Progenitor cell of endocrine pancreas (in vitro differentiated cells): ENCODE data around the gene NEK11. TPM values are rescaled to one million over a fixed set of nuclear protein-coding genes. Genes with fewer than 3 reads are reported as not detected.

Experiments used
- DNase-seq: peaks from one replicate; pipeline ENCODE4 v3.0.0; 2021; ENCODE audit warnings: low spot score; ENCODE audit not compliant: unreplicated experiment
- H3K27ac Mint-ChIP-seq: 2 replicates; pipeline ENCODE4 v1.8.0; 2021; ENCODE audit warnings: mild to moderate bottlenecking, moderate library complexity, mixed read lengths
- H3K27me3 Mint-ChIP-seq: 2 replicates; pipeline ENCODE4 v1.8.0; 2021; ENCODE audit warnings: mixed read lengths
- H3K36me3 Mint-ChIP-seq: 2 replicates; pipeline ENCODE4 v1.8.0; 2022; ENCODE audit warnings: mixed read lengths; ENCODE audit not compliant: insufficient read depth
- H3K4me1 Mint-ChIP-seq: 2 replicates; pipeline ENCODE4 v1.8.0; 2021; ENCODE audit warnings: low read depth, mixed read lengths
- H3K4me3 Mint-ChIP-seq: 2 replicates; pipeline ENCODE4 v1.8.0; 2021; ENCODE audit warnings: low read depth, mild to moderate bottlenecking, moderate library complexity, mixed read lengths
- H3K9me3 Mint-ChIP-seq: 2 replicates; pipeline ENCODE4 v1.8.0; 2021; ENCODE audit warnings: low read depth, mixed read lengths
- CTCF ChIP-seq: fragments of 200-600 bp; sonication (generic); IDR thresholded peaks from one replicate; pipeline ENCODE4 v1.5.0; 2021; ENCODE audit warnings: antibody characterized with exemption, mild to moderate bottlenecking; ENCODE audit not compliant: unreplicated experiment
- total RNA-seq: library from RNA; stranded (reverse); gene quantifications from 2 replicates; pipeline ENCODE4 v1.2.1, GENCODE V29; 2021

The NEK11 gene
- total RNA-seq, 1 donor from 2014 or later: 18.7 TPM

GRCh38 chr3:131228522-131228921 is 201.8 kb downstream of the NEK11 start:
- Mint-ChIP-seq H3K4me3 (no peak overlapping the region), H3K4me1 (no peaks in the 10 kb centered on the region), H3K36me3 (no peaks in the 10 kb centered on the region), H3K27ac (no peak overlapping the region), H3K27me3 (no peaks in the 10 kb centered on the region), H3K9me3 (no peaks in the 10 kb centered on the region)
- DNase-seq: no peak
- TF ChIP-seq CTCF: no peak

DNA sequence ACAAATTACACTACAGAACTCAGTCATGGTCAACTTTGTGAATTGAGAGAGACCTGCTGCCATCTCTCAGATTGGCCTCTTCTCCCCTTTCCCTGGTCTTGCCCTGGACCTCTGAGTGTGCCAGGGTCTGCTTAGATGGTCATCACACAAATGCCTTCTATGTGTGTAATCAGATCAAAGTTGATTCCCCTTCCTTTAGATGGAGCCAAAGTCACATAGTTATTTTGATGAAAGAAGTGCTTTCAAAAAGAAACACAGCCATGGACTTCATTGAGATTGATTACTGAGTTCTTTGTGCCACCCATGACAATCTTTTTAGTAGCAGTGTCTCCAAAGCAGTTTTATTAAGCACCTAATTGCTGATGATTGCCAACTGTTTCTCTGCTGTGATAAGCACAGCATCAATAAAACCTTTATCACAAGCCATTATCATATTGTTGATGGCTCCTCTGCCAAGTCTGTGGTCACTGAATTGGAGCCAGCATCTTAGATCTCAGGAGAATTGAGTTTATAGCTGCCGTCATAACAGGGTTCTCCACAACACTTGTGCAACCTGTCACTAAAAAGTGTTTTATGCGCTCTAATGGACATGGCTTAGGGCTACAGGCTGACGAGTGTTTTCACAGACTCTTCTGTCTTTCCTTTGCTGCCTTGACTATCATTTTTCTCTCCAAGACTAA is 205.2 kb downstream of the NEK11 start:
- TF ChIP-seq CTCF: no peak
- no peaks in the 10 kb centered on the region for H3K27me3 Mint-ChIP-seq
- no peak for DNase-seq
- H3K4me1 Mint-ChIP-seq: peaks cover 10% of the 10 kb centered on the region
- H3K4me3 Mint-ChIP-seq: no peak overlapping the region
- no peak overlapping the region for H3K27ac Mint-ChIP-seq
- no peaks in the 10 kb centered on the region for H3K9me3 Mint-ChIP-seq
- H3K36me3 Mint-ChIP-seq: no peaks in the 10 kb centered on the region

GRCh38 chr3:131232711-131233267 is 206.1 kb downstream of the NEK11 start:
- no peaks in the 10 kb centered on the region for H3K36me3 Mint-ChIP-seq
- H3K4me3 Mint-ChIP-seq: no peak overlapping the region
- no peaks in the 10 kb centered on the region for H3K27me3 Mint-ChIP-seq
- H3K9me3 Mint-ChIP-seq: no peaks in the 10 kb centered on the region
- no peak overlapping the region for H3K27ac Mint-ChIP-seq
- H3K4me1 Mint-ChIP-seq: peaks cover 10% of the 10 kb centered on the region
- no peak for DNase-seq
- TF ChIP-seq CTCF: no peak

- TF ChIP-seq CTCF: no peak
- Mint-ChIP-seq H3K4me3 (no peak overlapping the region), H3K36me3 (no peaks in the 10 kb centered on the region)
Observed at GRCh38 chr3:131233900-131234668, 207.4 kb downstream of the NEK11 start.

GRCh38 chr3:131236421-131236820 is 209.7 kb downstream of the NEK11 start:
- H3K4me1 Mint-ChIP-seq: peaks cover 13% of the 10 kb centered on the region
- H3K9me3 Mint-ChIP-seq: no peaks in the 10 kb centered on the region
- TF ChIP-seq CTCF: no peak
- H3K4me3 Mint-ChIP-seq: no peak overlapping the region
- no peak for DNase-seq
- H3K27ac Mint-ChIP-seq: no peak overlapping the region
- no peaks in the 10 kb centered on the region for H3K27me3 Mint-ChIP-seq
- H3K36me3 Mint-ChIP-seq: no peaks in the 10 kb centered on the region

More at GRCh38 chr3:131233900-131234668, 207.4 kb downstream of the NEK11 start:
- Mint-ChIP-seq H3K27me3 (no peaks in the 10 kb centered on the region), H3K4me1 (peaks cover 13% of the 10 kb centered on the region), H3K27ac (no peak overlapping the region), H3K9me3 (no peaks in the 10 kb centered on the region)
- DNase-seq: no peak
